ENCODE data around the gene KRT7. TPM values are rescaled to one million over a fixed set of nuclear protein-coding genes. Genes with fewer than 3 reads are reported as not detected.

The KRT7 gene
- total RNA-seq, 1 donor from 2014 or later = 1,355 TPM

DNA sequence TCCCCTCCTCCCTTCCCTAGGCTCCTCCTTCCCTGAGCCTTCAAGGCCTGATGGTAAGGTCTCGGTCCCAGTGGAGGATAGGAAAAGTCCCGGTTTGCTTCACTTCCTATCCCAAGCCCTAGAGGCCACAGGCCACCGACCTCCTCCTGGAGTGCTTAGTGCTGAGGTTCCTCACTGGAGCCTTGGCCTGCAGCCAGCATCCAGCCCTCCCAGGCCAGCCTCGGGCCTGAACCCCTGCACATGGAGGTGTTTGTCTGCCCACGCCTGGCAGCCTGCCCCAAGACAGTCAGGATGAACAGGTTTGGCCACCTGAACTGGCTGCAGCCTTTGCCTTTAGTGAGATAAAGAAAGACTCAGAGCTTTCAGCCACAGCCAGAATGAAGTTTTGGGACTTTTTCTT is 15.8 kb upstream of the KRT7 start:
- no peak for DNase-seq (ENCODE audit: low read depth)
- H3K36me3 ChIP-seq (ENCODE audit: control insufficient read depth, insufficient read depth, low read length) = no peaks in the 10 kb centered on the region
- TF ChIP-seq, protein P1, sequence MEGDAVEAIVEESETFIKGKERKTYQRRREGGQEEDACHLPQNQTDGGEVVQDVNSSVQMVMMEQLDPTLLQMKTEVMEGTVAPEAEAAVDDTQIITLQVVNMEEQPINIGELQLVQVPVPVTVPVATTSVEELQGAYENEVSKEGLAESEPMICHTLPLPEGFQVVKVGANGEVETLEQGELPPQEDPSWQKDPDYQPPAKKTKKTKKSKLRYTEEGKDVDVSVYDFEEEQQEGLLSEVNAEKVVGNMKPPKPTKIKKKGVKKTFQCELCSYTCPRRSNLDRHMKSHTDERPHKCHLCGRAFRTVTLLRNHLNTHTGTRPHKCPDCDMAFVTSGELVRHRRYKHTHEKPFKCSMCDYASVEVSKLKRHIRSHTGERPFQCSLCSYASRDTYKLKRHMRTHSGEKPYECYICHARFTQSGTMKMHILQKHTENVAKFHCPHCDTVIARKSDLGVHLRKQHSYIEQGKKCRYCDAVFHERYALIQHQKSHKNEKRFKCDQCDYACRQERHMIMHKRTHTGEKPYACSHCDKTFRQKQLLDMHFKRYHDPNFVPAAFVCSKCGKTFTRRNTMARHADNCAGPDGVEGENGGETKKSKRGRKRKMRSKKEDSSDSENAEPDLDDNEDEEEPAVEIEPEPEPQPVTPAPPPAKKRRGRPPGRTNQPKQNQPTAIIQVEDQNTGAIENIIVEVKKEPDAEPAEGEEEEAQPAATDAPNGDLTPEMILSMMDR (IDR thresholded peaks at IDR 0.05; ENCODE audit: insufficient read depth, low read length, poor library complexity, severe bottlenecking) = no peak
- no peak overlapping the region for H3K4me3 ChIP-seq (ENCODE audit: low read depth, low read length)
- no peaks in the 10 kb centered on the region for H3K27me3 ChIP-seq (ENCODE audit: control insufficient read depth, insufficient read depth, low read length)

GRCh38 chr12:52218001-52218400 is 15.0 kb upstream of the KRT7 start:
- Histone ChIP-seq H3K27me3 (ENCODE audit: control insufficient read depth, insufficient read depth, low read length) (no peaks in the 10 kb centered on the region), H3K4me3 (ENCODE audit: low read depth, low read length) (no peak overlapping the region), H3K36me3 (ENCODE audit: control insufficient read depth, insufficient read depth, low read length) (no peaks in the 10 kb centered on the region)
- DNase-seq (ENCODE audit: low read depth) = no peak
- TF ChIP-seq, protein P1 (IDR thresholded peaks at IDR 0.05; ENCODE audit: insufficient read depth, low read length, poor library complexity, severe bottlenecking) = no peak

DNA sequence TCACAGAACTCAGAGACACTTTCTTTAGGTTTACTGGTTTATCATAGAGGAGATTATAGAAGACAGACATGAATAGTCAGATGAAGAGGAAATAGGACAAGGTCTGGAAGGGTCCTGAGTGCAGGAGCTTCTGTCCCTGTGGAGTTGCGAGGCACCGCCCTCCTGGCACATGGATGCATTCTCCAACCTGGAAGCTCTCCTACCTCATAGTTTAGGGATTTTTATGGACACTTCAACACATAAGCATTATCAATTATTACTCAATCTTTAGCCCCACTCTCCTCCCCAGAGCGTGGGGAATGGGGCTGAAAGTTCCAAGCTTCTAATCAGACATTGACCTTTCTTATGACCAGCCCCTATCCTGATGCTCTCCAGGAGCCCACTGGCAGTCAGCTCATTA is 12.6 kb upstream of the KRT7 start:
- TF ChIP-seq, protein P1 (IDR thresholded peaks at IDR 0.05; ENCODE audit: insufficient read depth, low read length, poor library complexity, severe bottlenecking) = no peak
- no peaks in the 10 kb centered on the region for H3K36me3 ChIP-seq (ENCODE audit: control insufficient read depth, insufficient read depth, low read length)

GRCh38 chr12:52221070-52221781 is 11.8 kb upstream of the KRT7 start:
- Histone ChIP-seq H3K36me3 (ENCODE audit: control insufficient read depth, insufficient read depth, low read length) (no peaks in the 10 kb centered on the region), H3K4me3 (ENCODE audit: low read depth, low read length) (no peak overlapping the region), H3K27me3 (ENCODE audit: control insufficient read depth, insufficient read depth, low read length) (no peaks in the 10 kb centered on the region)
- TF ChIP-seq, protein P1 (IDR thresholded peaks at IDR 0.05; ENCODE audit: insufficient read depth, low read length, poor library complexity, severe bottlenecking) = no peak
- DNase-seq (ENCODE audit: low read depth) = no peak

More for the DNA sequence above, 12.6 kb upstream of the KRT7 start:
- no peak overlapping the region for H3K4me3 ChIP-seq (ENCODE audit: low read depth, low read length)
- H3K27me3 ChIP-seq (ENCODE audit: control insufficient read depth, insufficient read depth, low read length) = no peaks in the 10 kb centered on the region
- no peak for DNase-seq (ENCODE audit: low read depth)

- Histone ChIP-seq H3K4me3 (ENCODE audit: low read depth, low read length) (no peak overlapping the region), H3K36me3 (ENCODE audit: control insufficient read depth, insufficient read depth, low read length) (no peaks in the 10 kb centered on the region), H3K27me3 (ENCODE audit: control insufficient read depth, insufficient read depth, low read length) (no peaks in the 10 kb centered on the region)
- no peak for DNase-seq (ENCODE audit: low read depth)
- TF ChIP-seq, protein P1 (IDR thresholded peaks at IDR 0.05; ENCODE audit: insufficient read depth, low read length, poor library complexity, severe bottlenecking) = peak; percentile 84
Measured at GRCh38 chr12:52221912-52222457, 11.1 kb upstream of the KRT7 start.

GRCh38 chr12:52222692-52223091 is 10.4 kb upstream of the KRT7 start:
- H3K4me3 ChIP-seq (ENCODE audit: low read depth, low read length) = no peak overlapping the region
- no peak for DNase-seq (ENCODE audit: low read depth)
- no peaks in the 10 kb centered on the region for H3K36me3 ChIP-seq (ENCODE audit: control insufficient read depth, insufficient read depth, low read length)
- H3K27me3 ChIP-seq (ENCODE audit: control insufficient read depth, insufficient read depth, low read length) = no peaks in the 10 kb centered on the region
- TF ChIP-seq, protein P1 (IDR thresholded peaks at IDR 0.05; ENCODE audit: insufficient read depth, low read length, poor library complexity, severe bottlenecking) = no peak

Measured in kidney epithelial cell (primary cell).